Smooth muscle cell of the brain vasculature (primary cell): ENCODE measurements around the gene GAS6.
"Not testable (repeated sequence)": the region's sequence is repeated elsewhere in the genome, so short reads cannot be mapped to it uniquely, and the experiment has no call there.

Experiments
- DNase-seq: peaks from one replicate; pipeline ENCODE4 v3.0.0-alpha.2; 2012; ENCODE audit warnings: low read depth, low spot score

Gene GAS6

DNA sequence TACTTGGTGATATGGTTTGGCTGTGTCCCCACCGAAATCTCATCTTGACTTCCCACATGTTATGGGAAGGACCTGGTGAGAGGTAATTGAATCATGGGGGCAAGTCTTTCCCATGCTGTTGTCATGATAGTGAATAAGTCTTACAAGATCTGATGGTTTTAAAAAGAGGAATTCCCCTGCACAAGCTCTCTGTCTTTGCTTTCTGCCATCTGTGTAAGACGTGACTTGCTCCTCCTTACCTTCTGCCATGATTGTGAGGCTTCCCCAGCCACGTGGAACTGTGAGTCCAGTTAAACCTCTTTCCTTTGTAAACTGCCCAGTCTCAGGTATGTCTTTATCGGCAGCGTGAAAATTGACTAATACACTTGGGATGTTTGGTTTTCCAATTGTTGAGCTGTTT is 4.0 kb upstream of the GAS6 start:
- not testable (repeated sequence) for DNase-seq

GRCh38 chr13:113865427-113865826 is 1.6 kb upstream of the GAS6 start:
- no peak for DNase-seq

- no peak for DNase-seq
Measured at GRCh38 chr13:113864273-113864890, 506 bp upstream of the GAS6 start.

DNA sequence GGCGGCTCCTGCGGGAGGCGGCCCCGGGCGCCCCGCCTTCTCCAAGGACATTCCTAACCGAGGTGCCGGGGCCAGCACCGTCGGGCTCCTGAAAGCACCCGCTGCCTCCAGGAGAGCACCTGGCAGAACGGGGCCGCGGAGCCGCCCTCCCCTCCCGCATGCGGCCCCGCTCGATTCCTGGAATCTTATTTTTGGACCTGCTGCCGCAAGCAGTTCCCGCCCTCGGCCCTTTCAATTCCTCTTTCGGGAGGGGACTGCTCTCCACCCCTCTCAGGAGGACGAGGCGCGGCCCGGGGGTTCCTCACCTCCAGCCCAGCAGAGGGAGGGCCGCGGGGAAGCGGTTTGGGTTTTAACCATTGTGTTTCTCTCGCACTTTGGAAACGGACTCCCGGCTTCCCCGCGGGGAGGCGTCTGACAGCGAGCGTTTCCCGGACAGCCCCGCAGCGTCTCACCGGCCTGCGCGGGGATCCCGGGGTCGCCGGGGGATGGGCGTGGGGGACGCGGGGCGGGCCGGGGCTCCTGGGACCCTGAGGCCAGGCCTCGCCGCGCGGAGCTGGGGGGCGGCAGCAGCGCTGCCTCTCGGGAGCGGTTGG is 849 bp downstream of the GAS6 start:
- no peak for DNase-seq

GRCh38 chr13:113862191-113862930 is 1.5 kb downstream of the GAS6 start:
- no peak for DNase-seq

GRCh38 chr13:113861433-113862030 is 2.3 kb downstream of the GAS6 start:
- DNase-seq: no peak

DNA sequence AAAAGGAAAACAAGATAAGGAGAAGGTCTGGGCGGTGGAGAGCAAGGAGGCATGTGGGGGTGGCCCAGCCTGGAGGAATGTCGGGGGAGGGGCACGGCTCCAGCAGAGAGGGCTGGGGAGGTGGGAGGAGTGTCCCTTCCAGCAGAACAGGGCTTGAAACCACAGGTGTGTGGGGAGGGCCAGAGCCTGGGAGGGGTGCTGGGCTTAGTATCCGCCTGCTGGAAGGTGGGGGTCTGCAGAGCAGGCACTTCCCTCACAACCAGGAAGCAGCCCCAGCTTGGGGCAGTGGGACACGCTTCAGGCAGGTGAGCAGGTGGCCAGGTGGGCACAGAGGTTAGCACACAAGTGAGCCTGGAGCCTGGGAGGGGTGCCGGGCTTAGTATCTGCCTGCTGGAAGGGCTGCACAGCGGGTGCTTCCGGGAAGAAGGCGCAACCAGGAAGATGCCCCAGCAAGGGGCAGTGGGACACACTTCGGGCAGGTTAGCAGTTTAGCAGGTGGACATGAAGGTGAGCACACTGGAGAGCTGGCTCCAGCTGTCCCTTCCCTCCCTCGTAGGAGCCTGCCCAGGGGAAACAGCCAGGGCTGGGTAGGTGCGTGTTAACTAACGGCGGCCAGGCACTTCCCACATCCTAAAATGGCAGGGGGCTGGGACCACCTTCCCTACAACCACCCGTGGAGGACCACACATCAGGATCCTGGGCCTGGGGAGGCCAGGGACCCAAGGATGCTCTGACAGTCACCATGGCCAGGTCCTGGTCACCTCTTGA is 3.0 kb downstream of the GAS6 start:
- no peak for DNase-seq

GRCh38 chr13:113860051-113860664 is 3.7 kb downstream of the GAS6 start:
- DNase-seq: no peak

DNA sequence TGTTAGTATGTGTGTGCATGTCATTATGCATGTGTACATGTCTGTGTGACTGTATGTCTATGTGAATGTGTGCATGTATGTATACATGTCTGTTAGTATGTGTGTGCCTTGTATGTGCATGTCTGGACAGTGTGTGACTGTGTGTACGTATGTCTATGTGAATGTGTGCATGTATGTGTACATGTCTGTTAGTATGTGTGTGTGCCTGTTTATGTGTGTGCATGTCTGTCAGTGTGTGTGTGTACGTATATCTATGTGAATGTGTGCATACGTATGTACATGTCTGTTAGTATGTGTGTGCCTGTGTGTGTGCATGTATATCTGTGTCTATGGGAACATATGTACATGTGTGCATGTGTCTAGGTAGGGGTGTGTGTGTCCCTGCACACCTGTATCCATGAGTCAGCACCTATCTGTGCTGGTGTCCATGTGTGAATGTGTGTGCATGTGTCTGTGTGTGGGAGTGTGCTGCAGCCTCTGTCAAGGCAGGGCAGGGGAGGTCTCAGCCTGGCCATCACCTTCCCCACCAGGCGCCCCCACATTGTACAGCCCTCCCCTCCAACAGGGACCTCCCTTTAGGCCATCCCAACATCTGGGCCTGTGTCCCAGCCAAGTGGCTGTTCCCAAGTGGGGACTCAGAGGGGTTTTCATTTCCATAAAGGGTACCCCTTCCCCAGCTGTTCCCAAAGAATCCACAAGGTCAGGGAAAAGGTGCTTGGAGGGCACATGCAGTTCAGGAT is 4.4 kb downstream of the GAS6 start:
- no peak for DNase-seq

- DNase-seq: no peak
Measured at GRCh38 chr13:113857531-113858195, 6.2 kb downstream of the GAS6 start.

DNA sequence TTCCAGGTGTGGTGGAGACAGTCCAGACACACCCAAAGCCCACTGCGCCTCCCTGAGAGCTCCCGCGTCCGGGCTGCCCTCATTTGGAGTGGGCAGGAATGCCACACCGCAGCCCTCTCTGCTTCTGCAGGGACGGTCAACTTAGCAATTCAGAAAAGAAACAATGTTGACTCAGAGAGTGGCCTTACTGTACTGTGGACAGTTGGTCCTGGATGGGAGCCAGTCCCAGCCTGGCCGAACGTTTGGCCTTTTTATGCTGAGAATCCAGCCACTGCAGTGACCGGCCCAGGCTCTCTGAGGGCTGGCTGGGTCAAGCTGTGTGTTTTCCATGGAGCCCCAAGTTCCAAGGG is 7.2 kb downstream of the GAS6 start:
- no peak for DNase-seq

- no peak for DNase-seq
Measured at GRCh38 chr13:113855931-113856715, 7.8 kb downstream of the GAS6 start.

GRCh38 chr13:113855012-113855921 is 8.6 kb downstream of the GAS6 start:
- no peak for DNase-seq

DNA sequence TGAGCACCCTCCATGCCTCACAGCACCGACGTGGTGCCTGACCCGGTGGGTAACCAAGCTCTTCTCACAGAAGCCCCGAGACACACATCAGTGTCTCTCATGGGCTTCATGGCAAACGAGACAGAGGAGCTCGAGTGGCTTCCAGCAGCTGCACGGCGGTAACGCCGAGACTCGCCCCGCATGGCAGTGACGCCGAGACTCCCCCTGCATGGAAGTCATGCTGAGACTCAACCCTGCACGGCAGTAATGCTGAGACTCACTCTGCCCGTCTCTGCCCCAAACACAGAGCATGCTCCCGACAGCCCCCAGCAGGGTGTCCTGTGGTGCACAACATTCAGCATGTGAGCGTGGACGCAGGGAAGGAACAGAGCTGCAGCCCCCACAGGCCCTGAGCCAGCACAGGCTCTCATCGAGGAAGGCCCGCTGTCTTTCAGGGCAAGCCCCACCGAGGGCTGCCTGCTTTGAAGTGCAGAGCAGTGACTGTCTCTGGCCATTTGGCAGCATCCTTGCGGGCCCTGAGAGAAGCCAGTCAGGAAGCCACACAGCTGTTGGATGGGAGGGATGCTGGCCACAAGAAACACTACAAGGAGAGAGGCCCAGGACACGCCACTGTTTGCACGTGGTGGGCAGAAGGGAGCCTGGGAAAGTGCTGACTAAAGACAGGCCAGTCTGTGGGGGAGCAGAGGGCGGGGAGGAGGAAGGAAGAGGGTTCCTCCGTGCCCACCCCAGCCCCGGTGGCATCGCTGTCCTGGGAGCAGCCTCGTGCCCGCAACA is 9.5 kb downstream of the GAS6 start:
- peak; percentile 76 for DNase-seq

GRCh38 chr13:113853518-113854237 is 10.2 kb downstream of the GAS6 start:
- DNase-seq: no peak

GRCh38 chr13:113852536-113853517 is 11.0 kb downstream of the GAS6 start:
- no peak for DNase-seq
